AG08396 (cell line): ENCODE data around the gene RTL1.

Experiments used
- DNase-seq: peaks from one replicate; pipeline ENCODE4 v3.0.0; 2012; ENCODE audit warnings: low spot score, mixed read lengths

Gene RTL1

GRCh38 chr14:100903672-100904185 lies at the start of gene RTL1:
Gene RTL1, minus strand, starts transcription at chr14:100903722. Its CDS starts 18,934 bp downstream, at chr14:100884788.
- DNase-seq = no peak

GRCh38 chr14:100950024-100950423 lies 46.5 kb upstream of the RTL1 start:
- DNase-seq = no peak

- DNase-seq = no peak
Measured at GRCh38 chr14:100944052-100944451, 40.5 kb upstream of the RTL1 start.

- no peak for DNase-seq
Measured at GRCh38 chr14:100930270-100930669, 26.7 kb upstream of the RTL1 start.

GRCh38 chr14:100915560-100915959 lies 12.0 kb upstream of the RTL1 start:
- no peak for DNase-seq

- peak; percentile 2 for DNase-seq
Measured at GRCh38 chr14:100914597-100915021, 11.1 kb upstream of the RTL1 start.

- DNase-seq = peak; percentile 5
Measured at GRCh38 chr14:100911665-100912316, 8.3 kb upstream of the RTL1 start.

- no peak for DNase-seq
Measured at GRCh38 chr14:100910888-100911664, 7.6 kb upstream of the RTL1 start.

GRCh38 chr14:100909439-100909838 lies 5.9 kb upstream of the RTL1 start:
- DNase-seq = no peak

GRCh38 chr14:100907240-100907639 lies 3.7 kb upstream of the RTL1 start:
- DNase-seq = no peak

- no peak for DNase-seq
Measured at GRCh38 chr14:100906420-100906819, 2.9 kb upstream of the RTL1 start.

- DNase-seq = peak; percentile 3
Measured at GRCh38 chr14:100905166-100905565, 1.6 kb upstream of the RTL1 start.

- DNase-seq = peak; percentile 8
Measured at GRCh38 chr14:100904307-100905087, 975 bp upstream of the RTL1 start.

GRCh38 chr14:100903134-100903468 lies 421 bp downstream of the RTL1 start:
- peak; percentile 3 for DNase-seq

- peak; percentile 3 for DNase-seq
Measured at GRCh38 chr14:100902295-100903133, 1.0 kb downstream of the RTL1 start.

- no peak for DNase-seq
Measured at GRCh38 chr14:100901391-100902183, 1.9 kb downstream of the RTL1 start.

- DNase-seq = no peak
Measured at GRCh38 chr14:100900837-100901390, 2.6 kb downstream of the RTL1 start.

GRCh38 chr14:100899884-100900771 lies 3.4 kb downstream of the RTL1 start:
- no peak for DNase-seq
